ENCODE data around the gene NUP85.
A peak's percentile ranks its signal among the peaks of the same experiment; 100 is the strongest.
"Not testable (repeated sequence)": the region's sequence is repeated elsewhere in the genome, so short reads cannot be mapped to it uniquely, and the experiment has no call there.

The NUP85 gene, protein sequence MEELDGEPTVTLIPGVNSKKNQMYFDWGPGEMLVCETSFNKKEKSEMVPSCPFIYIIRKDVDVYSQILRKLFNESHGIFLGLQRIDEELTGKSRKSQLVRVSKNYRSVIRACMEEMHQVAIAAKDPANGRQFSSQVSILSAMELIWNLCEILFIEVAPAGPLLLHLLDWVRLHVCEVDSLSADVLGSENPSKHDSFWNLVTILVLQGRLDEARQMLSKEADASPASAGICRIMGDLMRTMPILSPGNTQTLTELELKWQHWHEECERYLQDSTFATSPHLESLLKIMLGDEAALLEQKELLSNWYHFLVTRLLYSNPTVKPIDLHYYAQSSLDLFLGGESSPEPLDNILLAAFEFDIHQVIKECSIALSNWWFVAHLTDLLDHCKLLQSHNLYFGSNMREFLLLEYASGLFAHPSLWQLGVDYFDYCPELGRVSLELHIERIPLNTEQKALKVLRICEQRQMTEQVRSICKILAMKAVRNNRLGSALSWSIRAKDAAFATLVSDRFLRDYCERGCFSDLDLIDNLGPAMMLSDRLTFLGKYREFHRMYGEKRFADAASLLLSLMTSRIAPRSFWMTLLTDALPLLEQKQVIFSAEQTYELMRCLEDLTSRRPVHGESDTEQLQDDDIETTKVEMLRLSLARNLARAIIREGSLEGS

DNA sequence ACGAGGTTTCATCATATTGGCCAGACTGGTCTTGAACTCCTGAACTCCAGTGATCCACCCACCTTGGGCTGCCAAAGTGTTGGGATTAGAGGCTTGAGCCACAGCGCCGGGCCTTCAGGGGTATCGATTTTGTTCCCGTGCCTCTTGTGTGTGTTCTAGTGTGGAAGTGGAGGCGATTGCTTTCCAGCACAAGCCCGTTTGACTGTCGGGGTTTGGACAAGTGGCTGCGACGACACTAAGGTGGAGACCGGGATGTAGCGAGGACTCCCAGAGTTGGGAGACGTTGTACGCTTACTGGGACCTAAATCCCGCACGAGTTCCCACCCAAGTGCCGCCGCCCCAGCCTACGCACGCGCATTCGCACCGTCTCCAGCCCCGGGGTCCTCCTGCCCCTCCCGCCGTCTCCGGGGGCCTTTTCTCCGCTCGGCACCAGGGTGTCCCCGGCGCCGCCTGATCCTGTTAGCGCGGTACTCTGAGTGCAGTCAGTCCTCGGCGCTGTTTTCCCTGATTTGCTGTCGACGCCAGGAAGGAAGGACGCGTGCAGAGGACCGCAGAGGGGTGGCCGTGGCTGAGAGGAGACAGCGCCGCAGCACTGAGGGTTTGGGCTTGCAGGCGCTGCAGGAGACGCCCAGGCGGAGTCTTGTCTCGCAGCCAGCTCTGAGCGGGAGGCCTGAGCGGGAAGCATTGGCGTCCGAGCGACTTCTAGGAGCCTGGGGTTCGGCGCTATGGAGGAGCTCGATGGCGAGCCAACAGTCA, at the start of gene NUP85:
NUP85 (plus strand) TSS at position 643 of the 756 bp plus-strand sequence; CDS start at position 726, 83 bp downstream.
- H3K36me3 ChIP-seq (ENCODE audit: control insufficient read depth, insufficient read depth, low read length) = peaks cover under 1% of the 10 kb centered on the region
- H3K4me1 ChIP-seq (ENCODE audit: control insufficient read depth, insufficient read depth, low read length) = peaks cover 3% of the 10 kb centered on the region
- H3K27me3 ChIP-seq (ENCODE audit: control insufficient read depth, insufficient read depth, low read length) = no peaks in the 10 kb centered on the region
- H3K4me3 ChIP-seq (ENCODE audit: low read length) = peak within 1 kb of the TSS; percentile 88
- H3K27ac ChIP-seq (ENCODE audit: low read depth, low read length) = peak within 1 kb of the TSS; percentile 97
- peak within 1 kb of the TSS; percentile 97 for H3K9ac ChIP-seq (ENCODE audit: low read length)

DNA sequence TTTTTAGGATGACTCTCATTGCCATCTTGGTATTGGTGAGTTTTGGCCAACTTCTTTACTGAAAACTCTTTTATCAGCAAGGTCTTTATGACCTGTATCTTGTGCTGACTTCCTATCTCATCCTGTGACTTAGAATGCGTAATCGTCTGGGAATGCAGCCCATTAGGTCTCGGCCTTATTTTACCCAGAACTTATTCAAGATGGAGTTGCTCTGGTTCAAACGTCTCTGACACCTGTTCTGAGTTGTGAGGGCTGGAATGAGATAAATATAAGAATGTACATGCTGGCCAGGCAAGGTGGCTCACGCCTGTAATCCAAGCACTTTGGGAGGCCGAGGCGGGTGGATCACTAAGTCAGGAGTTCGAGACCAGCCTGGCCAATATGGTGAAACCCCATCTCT, 47.0 kb upstream of the NUP85 start:
- not testable (repeated sequence) for H3K27ac ChIP-seq (ENCODE audit: low read depth, low read length); H3K4me1 ChIP-seq (ENCODE audit: control insufficient read depth, insufficient read depth, low read length); H3K27me3 ChIP-seq (ENCODE audit: control insufficient read depth, insufficient read depth, low read length); H3K4me3 ChIP-seq (ENCODE audit: low read length); H3K36me3 ChIP-seq (ENCODE audit: control insufficient read depth, insufficient read depth, low read length); H3K9ac ChIP-seq (ENCODE audit: low read length)

DNA sequence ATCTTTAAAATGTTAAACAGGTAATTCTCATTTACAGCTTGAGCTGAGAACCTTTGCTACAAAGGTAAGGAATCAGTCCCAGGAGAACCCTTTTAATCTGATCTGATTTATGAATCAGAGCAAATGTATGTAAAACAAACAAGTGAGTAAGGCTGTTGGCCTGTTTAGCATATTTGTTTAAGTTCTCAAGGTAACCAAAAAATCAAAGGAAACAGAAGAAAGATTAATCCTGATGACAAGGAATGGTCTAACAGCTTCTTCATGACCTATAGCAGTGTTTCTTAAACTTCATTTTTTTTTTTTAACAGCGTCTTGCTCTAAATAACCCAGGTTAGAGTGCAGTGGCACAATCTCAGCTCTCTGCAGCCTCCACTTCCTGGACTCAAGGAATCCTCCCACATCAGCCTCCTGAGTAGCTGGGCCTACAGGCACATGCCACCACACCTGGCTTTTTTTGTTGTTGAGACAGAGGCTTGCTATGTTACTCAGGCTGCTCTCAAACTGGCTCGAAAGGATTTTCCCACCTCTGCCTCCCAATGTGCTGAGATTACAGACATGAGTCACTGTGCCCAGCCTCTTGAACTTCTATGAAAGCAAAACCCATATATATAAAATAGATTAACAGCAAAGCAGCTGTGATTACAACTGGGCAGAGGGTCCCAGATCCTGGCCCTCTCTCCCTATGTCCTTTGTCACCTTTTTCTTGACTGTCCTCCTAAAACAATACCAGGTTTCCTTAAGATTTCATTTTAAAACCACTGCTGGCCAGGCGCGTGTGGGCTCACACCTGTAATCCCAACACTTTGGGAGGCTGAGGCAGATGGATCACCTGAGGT, 46.1 kb upstream of the NUP85 start:
- Histone ChIP-seq H3K4me3 (ENCODE audit: low read length) (no peak overlapping the region), H3K36me3 (ENCODE audit: control insufficient read depth, insufficient read depth, low read length) (peaks cover 10% of the 10 kb centered on the region), H3K27ac (ENCODE audit: low read depth, low read length) (no peak overlapping the region), H3K4me1 (ENCODE audit: control insufficient read depth, insufficient read depth, low read length) (no peaks in the 10 kb centered on the region), H3K27me3 (ENCODE audit: control insufficient read depth, insufficient read depth, low read length) (no peaks in the 10 kb centered on the region), H3K9ac (ENCODE audit: low read length) (no peak overlapping the region)

DNA sequence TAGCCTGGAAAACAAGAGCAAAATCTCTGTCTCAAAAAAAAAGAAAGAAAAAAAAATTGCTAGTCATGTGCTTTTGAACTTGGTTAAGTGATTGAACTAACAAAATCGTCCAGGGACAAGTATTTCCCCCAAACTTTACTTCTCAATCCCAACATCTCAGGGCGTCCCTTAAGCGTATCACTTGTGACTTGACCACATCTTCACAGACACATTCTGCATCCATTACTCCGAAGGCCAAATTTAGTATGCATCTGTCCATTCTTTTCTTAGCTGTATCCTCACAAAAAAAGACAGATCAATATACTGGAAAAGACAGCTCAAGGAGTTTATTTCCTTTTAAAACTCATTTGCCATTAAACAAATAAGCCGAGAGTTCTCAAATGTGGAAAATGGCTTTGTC, 45.3 kb upstream of the NUP85 start:
- H3K4me1 ChIP-seq (ENCODE audit: control insufficient read depth, insufficient read depth, low read length) = no peaks in the 10 kb centered on the region
- no peak overlapping the region for H3K27ac ChIP-seq (ENCODE audit: low read depth, low read length)
- no peak overlapping the region for H3K9ac ChIP-seq (ENCODE audit: low read length)
- H3K4me3 ChIP-seq (ENCODE audit: low read length) = no peak overlapping the region
- no peaks in the 10 kb centered on the region for H3K27me3 ChIP-seq (ENCODE audit: control insufficient read depth, insufficient read depth, low read length)
- peaks cover 10% of the 10 kb centered on the region for H3K36me3 ChIP-seq (ENCODE audit: control insufficient read depth, insufficient read depth, low read length)

DNA sequence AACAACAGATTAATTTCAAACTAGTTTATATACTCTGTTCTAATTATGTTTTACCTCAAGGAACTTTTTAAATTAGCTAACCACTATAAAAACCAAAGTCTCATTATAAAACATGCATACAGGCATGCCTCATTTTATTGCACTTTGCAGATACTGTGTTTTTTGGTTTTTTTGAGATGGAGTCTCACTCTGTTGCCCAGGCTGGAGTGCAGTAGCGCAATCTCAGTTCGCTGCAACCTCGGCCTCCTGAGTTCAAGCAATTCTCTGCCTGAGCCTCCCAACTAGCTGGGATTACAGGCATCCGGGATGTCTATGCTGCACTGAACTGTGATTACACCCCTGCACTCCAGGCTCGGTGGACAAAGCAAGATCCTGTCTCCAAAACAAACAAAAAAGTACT, 42.4 kb upstream of the NUP85 start:
- Histone ChIP-seq H3K27me3 (ENCODE audit: control insufficient read depth, insufficient read depth, low read length) (no peaks in the 10 kb centered on the region), H3K9ac (ENCODE audit: low read length) (no peak overlapping the region), H3K4me1 (ENCODE audit: control insufficient read depth, insufficient read depth, low read length) (no peaks in the 10 kb centered on the region), H3K4me3 (ENCODE audit: low read length) (no peak overlapping the region), H3K36me3 (ENCODE audit: control insufficient read depth, insufficient read depth, low read length) (peaks cover 10% of the 10 kb centered on the region), H3K27ac (ENCODE audit: low read depth, low read length) (no peak overlapping the region)

DNA sequence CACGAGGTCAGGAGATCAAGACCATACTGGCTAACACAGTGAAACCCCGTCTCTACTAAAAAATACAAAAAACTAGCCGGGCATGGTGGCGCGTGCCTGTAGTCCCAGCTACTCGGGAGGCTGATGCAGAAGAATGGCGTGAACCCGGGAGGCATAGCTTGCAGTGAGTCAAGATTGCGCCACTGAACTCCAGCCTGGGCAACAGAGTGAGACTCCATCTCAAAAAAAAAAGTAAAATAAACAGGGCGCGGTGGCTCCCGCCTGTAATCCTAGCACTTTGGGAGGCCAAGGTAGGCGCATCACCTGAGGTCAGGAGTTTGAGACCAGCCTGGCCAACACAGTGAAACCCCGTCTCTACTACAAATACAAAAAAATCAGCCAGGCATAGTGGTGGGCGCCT, 40.9 kb upstream of the NUP85 start:
- H3K36me3 ChIP-seq (ENCODE audit: control insufficient read depth, insufficient read depth, low read length) = peaks cover 13% of the 10 kb centered on the region
- not testable (repeated sequence) for H3K4me1 ChIP-seq (ENCODE audit: control insufficient read depth, insufficient read depth, low read length); H3K4me3 ChIP-seq (ENCODE audit: low read length); H3K9ac ChIP-seq (ENCODE audit: low read length); H3K27me3 ChIP-seq (ENCODE audit: control insufficient read depth, insufficient read depth, low read length); H3K27ac ChIP-seq (ENCODE audit: low read depth, low read length)

DNA sequence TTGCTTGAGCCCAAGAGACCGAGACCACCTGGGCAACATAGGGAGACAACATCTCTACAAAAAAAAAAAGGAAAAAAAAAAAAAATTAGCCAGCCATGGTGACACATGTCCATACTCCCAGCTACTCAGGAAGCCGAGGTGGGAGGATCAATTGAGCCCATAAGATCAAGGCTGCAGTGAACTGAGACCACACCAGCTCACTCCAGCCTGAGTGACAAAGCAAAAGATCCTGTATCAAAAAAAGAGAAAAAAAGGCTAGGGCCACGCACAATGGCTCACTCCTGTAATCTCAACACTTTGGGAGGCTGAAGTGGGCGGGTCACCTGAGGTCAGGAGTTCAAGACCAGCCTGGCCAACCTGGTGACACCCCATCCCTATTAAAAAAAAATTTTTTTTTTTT, 36.5 kb upstream of the NUP85 start:
- no peak overlapping the region for H3K4me3 ChIP-seq (ENCODE audit: low read length)
- no peak overlapping the region for H3K27ac ChIP-seq (ENCODE audit: low read depth, low read length)
- peaks cover 15% of the 10 kb centered on the region for H3K36me3 ChIP-seq (ENCODE audit: control insufficient read depth, insufficient read depth, low read length)
- no peak overlapping the region for H3K9ac ChIP-seq (ENCODE audit: low read length)
- no peaks in the 10 kb centered on the region for H3K27me3 ChIP-seq (ENCODE audit: control insufficient read depth, insufficient read depth, low read length)
- no peaks in the 10 kb centered on the region for H3K4me1 ChIP-seq (ENCODE audit: control insufficient read depth, insufficient read depth, low read length)

DNA sequence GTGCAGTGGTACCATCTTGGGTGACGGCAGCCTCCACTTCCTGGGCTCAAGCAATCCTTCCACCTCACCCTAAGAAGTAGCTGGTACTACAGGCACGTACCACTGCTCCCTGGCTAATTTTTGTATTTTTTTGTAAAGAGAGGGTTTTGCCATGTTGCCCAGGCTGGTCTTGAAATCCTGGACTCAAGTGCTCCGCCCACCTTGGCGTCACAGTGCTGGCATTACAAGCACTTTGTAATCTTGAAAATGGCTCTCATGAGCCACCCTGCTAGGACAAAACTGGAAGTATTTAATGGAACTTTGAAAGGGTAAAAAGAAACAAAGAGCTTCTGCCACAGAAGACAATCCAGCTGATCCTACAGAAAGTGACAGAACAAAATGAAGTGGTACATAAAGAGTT, 32.0 kb upstream of the NUP85 start:
- Histone ChIP-seq H3K27me3 (ENCODE audit: control insufficient read depth, insufficient read depth, low read length) (no peaks in the 10 kb centered on the region), H3K27ac (ENCODE audit: low read depth, low read length) (no peak overlapping the region), H3K9ac (ENCODE audit: low read length) (no peak overlapping the region), H3K4me3 (ENCODE audit: low read length) (no peak overlapping the region), H3K36me3 (ENCODE audit: control insufficient read depth, insufficient read depth, low read length) (peaks cover 26% of the 10 kb centered on the region), H3K4me1 (ENCODE audit: control insufficient read depth, insufficient read depth, low read length) (no peaks in the 10 kb centered on the region)

DNA sequence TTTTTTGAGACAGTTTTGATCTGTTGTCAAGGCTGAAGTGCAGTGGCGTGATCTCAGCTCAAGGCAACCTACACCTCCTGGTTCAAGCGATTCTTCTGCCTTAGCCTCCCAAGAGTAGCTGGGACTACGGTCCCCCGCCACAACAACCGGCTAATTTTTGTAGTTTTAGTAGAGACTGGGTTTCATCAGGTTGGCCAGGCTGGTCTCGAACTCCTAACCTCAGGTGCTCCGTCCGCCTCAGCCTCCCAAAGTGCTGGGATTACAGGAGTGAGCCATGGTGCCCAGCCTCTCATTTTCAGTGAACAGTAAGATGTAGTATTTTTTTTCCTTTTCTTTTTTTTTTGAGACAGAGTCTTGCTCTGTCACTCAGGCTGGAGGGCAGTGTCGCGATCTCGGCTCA, 30.5 kb upstream of the NUP85 start:
- Histone ChIP-seq H3K27ac (ENCODE audit: low read depth, low read length) (no peak overlapping the region), H3K27me3 (ENCODE audit: control insufficient read depth, insufficient read depth, low read length) (no peaks in the 10 kb centered on the region), H3K4me3 (ENCODE audit: low read length) (no peak overlapping the region), H3K9ac (ENCODE audit: low read length) (no peak overlapping the region), H3K4me1 (ENCODE audit: control insufficient read depth, insufficient read depth, low read length) (no peaks in the 10 kb centered on the region), H3K36me3 (ENCODE audit: control insufficient read depth, insufficient read depth, low read length) (peaks cover 31% of the 10 kb centered on the region)

DNA sequence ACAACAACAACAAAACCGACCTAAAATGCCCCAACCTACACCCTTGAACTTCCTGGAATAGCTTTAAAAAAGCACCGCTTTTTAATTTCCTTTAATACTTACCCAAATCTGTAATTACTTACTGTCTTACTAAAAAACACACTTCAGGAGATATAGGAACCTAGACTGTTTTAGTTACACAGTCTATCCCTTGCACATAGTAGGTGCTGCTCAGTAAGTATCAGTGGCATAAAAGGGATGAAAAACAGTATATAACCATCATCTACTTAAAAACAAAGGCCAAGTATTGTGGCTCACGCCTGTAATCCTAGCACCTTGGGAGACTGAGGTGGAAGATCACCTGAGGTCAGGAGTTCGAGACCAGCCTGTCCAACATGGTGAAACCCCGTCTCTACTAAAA, 28.9 kb upstream of the NUP85 start:
- no peak overlapping the region for H3K4me3 ChIP-seq (ENCODE audit: low read length)
- no peak overlapping the region for H3K27ac ChIP-seq (ENCODE audit: low read depth, low read length)
- no peaks in the 10 kb centered on the region for H3K27me3 ChIP-seq (ENCODE audit: control insufficient read depth, insufficient read depth, low read length)
- H3K9ac ChIP-seq (ENCODE audit: low read length) = no peak overlapping the region
- peaks cover 3% of the 10 kb centered on the region for H3K4me1 ChIP-seq (ENCODE audit: control insufficient read depth, insufficient read depth, low read length)
- H3K36me3 ChIP-seq (ENCODE audit: control insufficient read depth, insufficient read depth, low read length) = peaks cover 29% of the 10 kb centered on the region

DNA sequence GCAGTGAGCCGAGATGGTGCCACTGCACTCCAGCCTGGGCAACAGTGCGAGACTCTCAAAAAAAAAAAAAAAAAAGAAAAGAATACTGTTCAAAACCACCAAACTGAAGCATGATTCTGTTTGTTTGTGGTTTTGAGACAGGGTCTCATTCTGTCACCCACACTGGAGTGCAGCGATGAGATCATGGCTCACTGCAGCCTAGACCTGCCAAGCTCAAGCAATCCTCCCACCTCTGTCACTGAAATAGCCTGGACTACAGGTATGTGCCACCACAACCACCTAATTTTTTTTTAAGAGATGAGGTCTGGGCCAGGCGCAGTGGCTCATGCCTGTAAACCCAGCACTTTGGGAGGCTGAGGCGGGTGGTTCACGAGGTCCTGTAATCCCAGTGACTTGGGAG, 27.0 kb upstream of the NUP85 start:
- H3K27ac ChIP-seq (ENCODE audit: low read depth, low read length) = no peak overlapping the region
- no peak overlapping the region for H3K4me3 ChIP-seq (ENCODE audit: low read length)
- no peak overlapping the region for H3K9ac ChIP-seq (ENCODE audit: low read length)
- no peaks in the 10 kb centered on the region for H3K27me3 ChIP-seq (ENCODE audit: control insufficient read depth, insufficient read depth, low read length)
- H3K36me3 ChIP-seq (ENCODE audit: control insufficient read depth, insufficient read depth, low read length) = peaks cover 25% of the 10 kb centered on the region
- peaks cover 3% of the 10 kb centered on the region for H3K4me1 ChIP-seq (ENCODE audit: control insufficient read depth, insufficient read depth, low read length)

DNA sequence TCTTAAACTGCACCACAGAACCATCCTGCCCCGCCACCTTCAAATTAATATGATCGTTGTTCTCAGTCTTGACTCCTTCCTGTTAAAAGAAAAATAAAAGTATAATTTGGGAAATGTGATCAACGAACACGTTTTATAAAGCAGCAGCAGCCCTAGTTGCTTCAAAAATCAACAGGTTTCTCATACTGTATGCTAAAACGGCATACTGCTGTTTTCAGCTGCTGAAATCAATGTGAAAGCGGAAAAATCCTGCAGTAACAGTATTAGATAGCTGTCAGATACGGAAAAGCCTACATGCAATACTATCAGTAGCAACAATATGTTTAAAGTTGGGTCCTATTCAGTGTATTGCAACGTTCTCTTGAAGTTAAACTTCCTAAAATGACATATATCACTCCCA, 24.4 kb upstream of the NUP85 start:
- Histone ChIP-seq H3K27me3 (ENCODE audit: control insufficient read depth, insufficient read depth, low read length) (no peaks in the 10 kb centered on the region), H3K9ac (ENCODE audit: low read length) (no peak overlapping the region), H3K36me3 (ENCODE audit: control insufficient read depth, insufficient read depth, low read length) (peaks cover 16% of the 10 kb centered on the region), H3K4me1 (ENCODE audit: control insufficient read depth, insufficient read depth, low read length) (peaks cover 3% of the 10 kb centered on the region), H3K4me3 (ENCODE audit: low read length) (peak overlapping the region; percentile 88), H3K27ac (ENCODE audit: low read depth, low read length) (no peak overlapping the region)

All from rectal smooth muscle tissue (tissue), 1 donor.